SK-N-SH (cell line): ENCODE measurements around the gene ROBO1. TPM values are rescaled to one million over a fixed set of nuclear protein-coding genes. Genes with fewer than 3 reads are reported as not detected.

Source experiments
- CTCF ChIA-PET: fragments of 300-600, 350-600 bp; formaldehyde crosslinking; extraction: SDS; loops from one replicate; lab custom pipeline; 2021; lab: Yijun Ruan, JAX
- POLR2A ChIA-PET: fragments of 350-600 bp; sonication (Branson Sonifier 250); formaldehyde crosslinking; extraction: SDS; loops from one replicate; lab custom pipeline; 2020; ENCODE audit warnings: antibody characterized with exemption, inconsistent platforms; lab: Yijun Ruan, JAX
- DNase-seq: peaks from one replicate; pipeline ENCODE4 v3.0.0; 2012
- H2AFZ ChIP-seq: fragments of 200-600 bp; sonication (generic); 2 replicates; pipeline ENCODE4 v1.8.1; 2016; ENCODE audit warnings: antibody characterized with exemption, mild to moderate bottlenecking, low read depth
- H3F3A ChIP-seq: fragments of 200-600 bp; sonication (generic); replicated peaks from 2 replicates; pipeline ENCODE3; 2016; ENCODE audit warnings: antibody characterized with exemption, mild to moderate bottlenecking; ENCODE audit not compliant: insufficient read depth
- H3K27ac ChIP-seq, 2 experiments: fragments of 200-500 bp in 1 of 2; fragments of 200-600 bp in 1 of 2; sonication (Bioruptor generic) in 1 of 2; sonication (generic), shearing (Covaris generic) in 1 of 2; 2 replicates each; pipeline versions ENCODE4 v1.5.1 to v1.6.1; 2014 to 2016; ENCODE audit warnings: low read depth in 2 of 2, inconsistent platforms in 1 of 2, low read length in 1 of 2, mild to moderate bottlenecking in 1 of 2, mixed read lengths in 1 of 2
- H3K27me3 ChIP-seq: fragments of 200-600 bp; sonication (generic), shearing (Covaris generic); 2 replicates; pipeline ENCODE4 v1.6.1; 2016; ENCODE audit warnings: mixed run types; ENCODE audit not compliant: insufficient read depth
- H3K36me3 ChIP-seq, 2 experiments: fragments of 200-500 bp in 1 of 2; fragments of 200-600 bp in 1 of 2; sonication (Bioruptor generic) in 1 of 2; sonication (generic) in 1 of 2; replicated peaks in 1 of 2; 2 replicates each; pipeline versions ENCODE3 to v1.5.1; 2014 to 2016; ENCODE audit warnings: low read length in 1 of 2, mild to moderate bottlenecking in 1 of 2; ENCODE audit not compliant: insufficient read depth in 2 of 2, control insufficient read depth in 1 of 2
- H3K4me1 ChIP-seq, 2 experiments: fragments of 200-500 bp in 1 of 2; fragments of 200-600 bp in 1 of 2; sonication (Bioruptor generic) in 1 of 2; sonication (generic), shearing (Covaris generic) in 1 of 2; 2 replicates each; pipeline versions ENCODE4 v1.5.1 to v1.6.1; 2014 to 2016; ENCODE audit warnings: low read depth in 1 of 2, low read length in 1 of 2, mixed run types in 1 of 2; ENCODE audit not compliant: insufficient read depth in 2 of 2, control insufficient read depth in 1 of 2
- H3K4me2 ChIP-seq: fragments of 200-600 bp; sonication (generic), shearing (Covaris generic); 2 replicates; pipeline ENCODE4 v1.6.1; 2017; ENCODE audit warnings: mixed run types
- H3K4me3 ChIP-seq, 2 experiments: fragments of 200-500 bp in 1 of 2; fragments of 200-600 bp in 1 of 2; sonication (Bioruptor generic) in 1 of 2; sonication (generic), shearing (Covaris generic) in 1 of 2; 2 replicates each; pipeline versions ENCODE4 v1.5.1 to v1.8.1; 2014 to 2016; ENCODE audit warnings: low read depth in 2 of 2, inconsistent platforms in 1 of 2, low read length in 1 of 2, mild to moderate bottlenecking in 1 of 2, mixed read lengths in 1 of 2, moderate library complexity in 1 of 2
- H3K79me2 ChIP-seq: fragments of 200-600 bp; sonication (generic); 2 replicates; pipeline ENCODE4 v1.8.1; 2017; ENCODE audit warnings: mild to moderate bottlenecking; ENCODE audit not compliant: insufficient read depth
- H3K9ac ChIP-seq: fragments of 200-600 bp; sonication (generic); 2 replicates; pipeline ENCODE4 v1.6.1; 2017; ENCODE audit warnings: mixed run types
- H3K9me2 ChIP-seq: fragments of 200-600 bp; sonication (generic); 2 replicates; pipeline ENCODE4 v1.6.1; 2017; ENCODE audit warnings: mixed run types
- H3K9me3 ChIP-seq: fragments of 200-600 bp; sonication (generic); 2 replicates; pipeline ENCODE4 v1.6.1; 2017; ENCODE audit warnings: mixed run types, mild to moderate bottlenecking, moderate library complexity
- H4K20me1 ChIP-seq: fragments of 200-600 bp; sonication (generic); 2 replicates; pipeline ENCODE4 v1.6.1; 2017; ENCODE audit warnings: mild to moderate bottlenecking, mixed run types; ENCODE audit not compliant: insufficient read depth
- CTCF ChIP-seq: fragments of 200-600 bp; sonication (generic); IDR thresholded peaks from 2 replicates; pipeline ENCODE4 v1.6.1; 2017; ENCODE audit warnings: antibody characterized with exemption, mild to moderate bottlenecking, moderate library complexity
- ELF1 ChIP-seq: IDR thresholded peaks from 2 replicates; pipeline ENCODE4 v1.4.0; 2012
- FOXJ3 ChIP-seq: sonication (generic); formaldehyde crosslinking; IDR thresholded peaks from 2 replicates; pipeline ENCODE4 v1.5.1; 2020; ENCODE audit warnings: mild to moderate bottlenecking, missing genetic modification reagents
- FOXM1 ChIP-seq: IDR thresholded peaks from 2 replicates; pipeline ENCODE4 v1.4.0; 2012; ENCODE audit warnings: low read depth, mild to moderate bottlenecking
- IRF3 ChIP-seq: fragments of 150-350 bp; IDR thresholded peaks from 2 replicates; pipeline ENCODE4 v1.6.1; 2016; ENCODE audit warnings: mild to moderate bottlenecking, low read depth, low read length
- JUND ChIP-seq: IDR thresholded peaks from 2 replicates; pipeline ENCODE4 v1.4.0; 2012
- MEF2A ChIP-seq: IDR thresholded peaks from 2 replicates; pipeline ENCODE4 v1.4.0; 2012; ENCODE audit warnings: low read depth, borderline replicate concordance
- MXI1 ChIP-seq: IDR thresholded peaks from 2 replicates; pipeline ENCODE4 v1.6.1; 2012; ENCODE audit warnings: mild to moderate bottlenecking, low read depth, low read length, improper control_type of control experiment
- RCOR1 ChIP-seq: fragments of 150-350 bp; IDR thresholded peaks from 2 replicates; pipeline ENCODE4 v1.6.1; 2017; ENCODE audit warnings: antibody characterized with exemption, low read length
- REST ChIP-seq: IDR thresholded peaks from 2 replicates; pipeline ENCODE4 v1.6.1; 2012; ENCODE audit warnings: mild to moderate bottlenecking, low read depth, low read length, moderate library complexity
- RFX5 ChIP-seq: IDR thresholded peaks from 2 replicates; pipeline ENCODE4 v1.6.1; 2012; ENCODE audit warnings: mild to moderate bottlenecking, improper control_type of control experiment, low read length
- RXRA ChIP-seq: IDR thresholded peaks from 2 replicates; pipeline ENCODE4 v1.4.0; 2012; ENCODE audit warnings: low read depth, mild to moderate bottlenecking, borderline replicate concordance
- TCF12 ChIP-seq: IDR thresholded peaks from 2 replicates; pipeline ENCODE4 v1.4.0; 2012
- TEAD4 ChIP-seq: IDR thresholded peaks from 2 replicates; pipeline ENCODE4 v1.4.0; 2012; ENCODE audit warnings: mild to moderate bottlenecking, borderline replicate concordance; ENCODE audit not compliant: insufficient read depth
- USF1 ChIP-seq: IDR thresholded peaks from 2 replicates; pipeline ENCODE4 v1.4.0; 2012; ENCODE audit warnings: low read depth, borderline replicate concordance
- USF2 ChIP-seq: fragments of 150-350 bp; IDR thresholded peaks from 2 replicates; pipeline ENCODE4 v1.6.1; 2017; ENCODE audit warnings: antibody characterized with exemption, low read length, low read depth, borderline replicate concordance
- WGBS: methylation state at CpG from one replicate; pipeline ENCODE4 v1.1.6; 2017; ENCODE audit warnings: low lambda C conversion rate; 5-methylcytosine and 5-hydroxymethylcytosine counted together
- polyA plus RNA-seq, 3 experiments: library from polyadenylated mRNA; depleted of rRNA; stranded (reverse); fragments of >200 nt; gene quantifications; 2 replicates each; pipeline ENCODE4 v1.2.3, GENCODE V29; 2012

Gene ROBO1
- polyA plus RNA-seq, 1 of the 3 experiments (the other 2 are of a cell fraction) = 22.7 TPM

GRCh38 chr3:78993375-78993774 lies 774.4 kb downstream of the ROBO1 start:
- POLR2A ChIA-PET = no interaction called here
- no peak overlapping the region for H3K27ac ChIP-seq
- H3K27me3 ChIP-seq = no peaks in the 10 kb centered on the region
- H4K20me1 ChIP-seq = no peaks in the 10 kb centered on the region
- CTCF ChIA-PET = interaction anchor here (1.6 kb wide), 1 partner anchor 23 kb away, joined by 4 read pairs; no protein-coding TSS in a partner anchor
- peaks cover 66% of the 10 kb centered on the region for H3K79me2 ChIP-seq
- no peaks in the 10 kb centered on the region for H3K9me2 ChIP-seq
- peaks cover 0 to 16% of the 10 kb centered on the region in 2 experiments for H3K36me3 ChIP-seq
- no peak overlapping the region for H2AFZ ChIP-seq
- peaks cover 0 to 14% of the 10 kb centered on the region in 2 experiments; a peak in 1 of 4 replicates for H3K4me1 ChIP-seq
- no peak for DNase-seq
- H3K9me3 ChIP-seq = peaks cover 15% of the 10 kb centered on the region; the same call in 1 of the 2 replicates
- H3F3A ChIP-seq = peaks cover 3% of the 10 kb centered on the region
- no peak for TF ChIP-seq MEF2A
- no peak for TF ChIP-seq FOXJ3 (CRISPR knock-in tag)
- TF ChIP-seq RFX5 = no peak
- no peak for TF ChIP-seq FOXM1
- TF ChIP-seq CTCF = no peak
- no peak for TF ChIP-seq RCOR1
- TF ChIP-seq USF1 = no peak
- TF ChIP-seq JUND = no peak
- no peak for TF ChIP-seq MXI1
- no peak for TF ChIP-seq IRF3
- TF ChIP-seq REST = no peak
- TF ChIP-seq ELF1 = no peak
- no peak for TF ChIP-seq USF2
- no peak for TF ChIP-seq RXRA
- TF ChIP-seq TEAD4 = no peak
- no peak for TF ChIP-seq TCF12
- no peak overlapping the region for H3K9ac ChIP-seq
- 83% methylated on average over 4 of the region's 4 CpGs for WGBS
- H3K4me2 ChIP-seq = no peak overlapping the region
- H3K4me3 ChIP-seq = no peak overlapping the region
